IPS-11a (cell line): ENCODE measurements around the gene RITA1.

ENCODE experiments used
- H3K4me3 ChIP-seq: one replicate; pipeline ENCODE4 v1.5.1; 2013; ENCODE audit warnings: low read depth, low read length, control low read depth

The RITA1 gene

DNA sequence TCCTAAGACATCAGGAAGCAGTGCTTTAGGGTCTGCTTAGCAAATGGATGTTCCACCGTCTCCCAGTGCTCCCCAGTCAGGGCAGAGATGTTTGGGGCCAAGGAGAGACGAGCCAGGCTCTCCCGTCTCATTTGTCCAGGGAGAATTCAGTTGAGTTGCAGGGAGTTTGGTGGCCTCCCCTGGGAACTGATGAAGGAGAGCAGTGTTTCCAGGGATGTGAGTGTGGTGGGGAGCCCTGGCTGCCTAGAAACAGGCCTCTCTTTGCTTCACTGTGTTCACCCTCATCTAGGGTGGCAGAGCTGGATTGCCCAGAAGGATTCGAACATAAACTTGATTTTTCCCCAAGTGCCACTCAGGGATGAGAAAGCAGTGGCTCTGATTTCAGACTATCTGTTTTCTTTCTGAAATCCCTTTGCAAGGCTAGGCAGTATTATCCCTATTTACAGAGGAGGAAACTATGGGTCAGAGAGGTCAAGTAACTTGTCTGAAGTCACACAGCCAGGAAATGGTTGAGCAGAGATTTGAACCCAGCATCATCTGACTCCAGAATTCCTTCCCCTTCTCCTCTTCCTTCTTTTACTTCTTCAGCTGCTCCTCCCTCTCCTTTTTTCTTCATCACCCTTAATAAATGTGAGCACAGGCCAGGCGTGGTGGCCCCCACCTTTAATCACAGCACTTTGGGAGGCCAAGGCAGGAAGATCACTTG, 42.3 kb downstream of the RITA1 start:
- no peak overlapping the region for H3K4me3 ChIP-seq

DNA sequence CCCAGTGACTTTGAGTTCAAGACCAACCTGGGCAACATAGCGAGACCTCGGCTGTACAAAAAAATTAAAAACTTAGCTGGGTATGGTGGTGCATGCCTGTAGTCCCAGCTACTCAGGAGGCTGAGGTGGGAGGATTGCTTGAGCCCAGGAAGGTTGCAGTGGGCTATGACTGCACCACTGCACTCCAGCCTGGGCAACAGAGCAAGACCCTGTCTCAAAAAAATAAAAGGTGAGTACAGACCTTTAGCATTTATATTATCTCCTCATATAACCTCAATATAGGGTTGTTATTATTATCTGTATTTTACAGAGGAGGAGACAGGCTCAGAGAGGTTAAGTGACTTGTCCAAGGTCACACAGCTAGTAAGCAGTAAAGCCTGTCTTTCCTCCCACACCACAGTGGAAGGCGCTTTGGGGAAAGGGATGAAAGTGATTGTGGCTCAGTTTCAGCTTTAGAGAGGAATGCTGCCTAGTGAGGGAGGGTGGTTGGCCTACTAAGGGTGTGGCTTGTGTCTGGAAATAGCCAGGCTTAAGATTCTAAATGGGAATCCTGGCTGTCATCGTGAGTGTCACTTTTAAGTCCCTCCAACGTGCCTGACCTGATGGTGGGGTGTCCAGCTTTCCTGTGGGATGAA, 43.0 kb downstream of the RITA1 start:
- no peak overlapping the region for H3K4me3 ChIP-seq

DNA sequence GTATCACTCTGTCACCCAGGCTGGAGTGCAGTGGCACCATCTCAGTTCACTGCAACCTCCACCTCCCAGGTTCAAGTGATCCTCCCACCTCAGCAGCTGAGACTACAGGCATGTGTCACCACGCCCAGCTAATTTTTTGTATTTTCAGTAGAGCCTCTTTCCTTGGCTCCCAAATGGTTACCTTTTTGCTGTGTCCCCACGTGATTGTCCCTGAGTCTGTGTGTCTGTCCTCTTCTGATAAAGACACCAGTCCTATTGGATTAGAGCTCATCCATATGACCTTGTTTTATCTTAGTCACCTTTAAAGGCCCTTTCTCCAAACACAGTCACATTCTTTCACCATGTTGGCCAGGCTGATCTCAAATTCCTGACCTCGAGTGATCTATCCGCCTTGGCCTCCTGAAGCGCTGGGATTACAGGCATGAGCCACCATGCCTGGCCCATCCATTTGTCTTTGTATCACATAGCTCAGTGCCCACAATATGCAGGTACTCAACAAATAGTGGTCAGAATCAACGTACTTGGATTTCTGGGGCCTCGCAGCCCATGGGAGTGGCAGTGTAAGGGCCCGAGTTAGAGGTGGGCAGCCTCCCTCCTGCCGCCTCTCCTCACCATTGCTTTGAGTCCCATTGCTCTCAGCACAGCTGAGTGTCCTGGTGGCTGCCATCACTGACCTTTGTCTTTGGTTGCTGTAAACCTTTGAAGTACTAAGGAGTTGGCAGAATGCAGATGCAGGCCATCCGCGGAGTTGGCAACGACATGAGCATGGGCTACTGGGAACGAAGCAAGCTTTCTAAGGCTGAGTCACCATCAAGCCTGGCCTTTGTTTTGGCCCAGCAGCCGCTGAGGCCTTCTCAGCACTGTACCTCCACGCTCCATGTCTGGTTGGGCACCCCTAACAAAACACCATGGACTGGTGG, 45.1 kb downstream of the RITA1 start:
- no peak overlapping the region for H3K4me3 ChIP-seq

DNA sequence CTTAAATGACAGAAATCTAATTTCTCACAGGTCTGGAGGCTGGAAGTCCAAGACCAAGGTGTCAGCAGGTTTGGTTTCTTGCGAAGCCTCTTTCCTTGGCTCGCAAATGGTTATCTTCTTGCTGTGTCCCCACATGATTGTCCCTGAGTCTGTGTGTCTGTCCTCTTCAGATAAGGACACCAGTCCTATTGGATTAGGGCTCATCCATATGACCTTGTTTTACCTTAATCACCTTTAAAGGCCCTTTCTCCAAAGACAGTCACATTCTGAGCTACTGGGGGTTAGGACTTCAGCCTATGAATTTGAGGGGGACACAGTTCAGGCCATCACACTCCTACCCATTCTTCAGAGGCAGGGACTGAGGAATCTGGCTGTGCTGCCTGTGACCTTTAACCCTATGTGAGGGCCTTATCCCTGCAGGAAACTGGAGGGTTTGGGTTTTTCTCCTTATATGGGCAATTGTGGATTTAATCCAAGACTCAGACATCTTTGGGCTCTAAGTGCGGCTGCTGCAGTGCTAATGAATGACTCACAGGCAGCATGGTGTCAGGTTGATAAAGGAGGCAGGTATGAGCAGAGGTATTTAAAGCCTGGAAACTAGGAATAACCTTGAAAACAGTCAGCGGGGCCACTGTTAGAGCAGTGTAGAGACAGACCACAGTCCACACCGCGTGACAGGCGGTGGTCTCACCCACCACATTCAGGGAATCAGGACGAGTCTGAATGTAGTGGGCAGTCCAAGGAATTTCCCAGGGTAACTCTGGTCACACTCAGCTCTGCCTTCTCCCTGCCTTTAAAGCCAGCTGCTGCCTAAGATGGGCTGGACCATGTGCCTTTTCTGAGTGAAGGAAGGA, 45.9 kb downstream of the RITA1 start:
- H3K4me3 ChIP-seq: no peak overlapping the region

DNA sequence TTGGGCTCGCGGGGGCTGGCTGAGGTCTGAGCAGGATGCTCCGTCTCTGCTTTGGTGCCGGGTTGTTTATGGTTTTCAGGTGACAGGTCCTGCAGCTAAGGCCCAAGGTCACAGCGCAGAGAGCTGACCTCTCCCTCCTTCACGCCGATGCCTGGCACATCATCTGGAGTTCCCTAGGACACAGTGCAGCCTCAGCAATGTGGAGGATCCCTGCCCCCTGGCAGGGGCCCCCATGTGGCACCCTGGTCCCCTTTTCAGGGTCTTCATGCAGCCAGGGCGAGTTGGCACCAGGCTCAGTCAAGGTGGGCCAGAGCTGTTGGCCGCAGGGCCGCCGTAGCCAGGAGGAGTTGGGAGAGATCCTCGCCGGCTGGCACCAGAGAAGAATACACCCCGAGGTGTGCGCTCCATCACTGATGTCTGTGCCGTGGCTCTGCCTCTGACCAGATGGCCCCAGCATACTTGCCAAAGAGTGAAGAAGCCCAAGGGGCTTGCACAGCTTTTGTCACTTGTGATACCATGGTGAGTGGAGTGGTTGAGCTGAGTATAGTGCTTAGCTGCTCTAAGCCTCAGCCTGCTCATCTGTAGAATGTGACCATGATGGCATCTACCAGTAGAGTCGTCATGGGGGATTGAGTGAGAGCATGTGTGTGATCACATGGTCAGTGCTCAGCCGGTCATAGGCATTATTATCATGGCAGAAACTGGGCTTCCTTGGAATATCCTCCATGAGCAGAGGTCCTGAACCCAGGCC, 46.7 kb downstream of the RITA1 start:
- H3K4me3 ChIP-seq: no peak overlapping the region

- H3K4me3 ChIP-seq: no peak overlapping the region
Measured at GRCh38 chr12:113232840-113233585, 47.5 kb downstream of the RITA1 start.

GRCh38 chr12:113233967-113234366, 48.4 kb downstream of the RITA1 start:
- H3K4me3 ChIP-seq: no peak overlapping the region

DNA sequence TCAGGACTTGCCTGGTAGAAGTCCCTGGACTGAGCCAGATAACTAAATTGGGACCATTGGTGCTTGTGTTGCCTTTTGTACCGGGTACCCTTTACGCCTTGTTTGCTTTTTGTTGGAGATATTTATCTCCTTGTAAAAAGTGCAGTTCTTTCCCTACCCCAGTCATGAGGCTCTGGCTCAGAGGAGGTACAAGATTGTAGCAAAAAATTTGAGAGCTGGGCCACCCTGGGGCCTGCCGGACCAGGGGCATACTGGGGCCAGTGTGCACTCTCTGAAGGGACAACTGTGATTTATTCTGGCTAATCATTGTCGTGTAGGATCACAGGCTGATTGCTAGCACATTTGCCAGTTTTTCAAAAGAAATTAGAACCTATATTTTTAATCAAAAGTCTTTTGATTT, 49.0 kb downstream of the RITA1 start:
- no peak overlapping the region for H3K4me3 ChIP-seq

DNA sequence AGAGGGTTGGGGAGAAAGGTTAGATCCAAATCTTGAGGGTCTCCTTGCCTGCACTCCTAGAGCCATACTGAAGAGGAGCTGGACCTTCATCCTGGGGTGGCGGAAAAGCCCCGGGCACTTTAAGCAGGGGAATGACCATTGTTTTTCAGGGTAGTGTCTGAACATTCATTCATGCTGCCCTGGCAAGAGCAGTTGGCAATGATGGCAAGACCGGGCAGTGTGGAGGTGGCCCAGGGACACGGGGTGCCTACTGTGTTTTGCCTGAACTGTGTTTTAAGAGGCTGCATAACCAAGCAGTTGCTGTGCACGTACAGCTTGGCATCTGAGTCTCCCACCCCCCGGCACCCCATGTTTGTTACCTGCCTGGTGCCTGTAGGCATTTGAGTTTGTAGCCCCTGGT, 50.5 kb downstream of the RITA1 start:
- H3K4me3 ChIP-seq: no peak overlapping the region

DNA sequence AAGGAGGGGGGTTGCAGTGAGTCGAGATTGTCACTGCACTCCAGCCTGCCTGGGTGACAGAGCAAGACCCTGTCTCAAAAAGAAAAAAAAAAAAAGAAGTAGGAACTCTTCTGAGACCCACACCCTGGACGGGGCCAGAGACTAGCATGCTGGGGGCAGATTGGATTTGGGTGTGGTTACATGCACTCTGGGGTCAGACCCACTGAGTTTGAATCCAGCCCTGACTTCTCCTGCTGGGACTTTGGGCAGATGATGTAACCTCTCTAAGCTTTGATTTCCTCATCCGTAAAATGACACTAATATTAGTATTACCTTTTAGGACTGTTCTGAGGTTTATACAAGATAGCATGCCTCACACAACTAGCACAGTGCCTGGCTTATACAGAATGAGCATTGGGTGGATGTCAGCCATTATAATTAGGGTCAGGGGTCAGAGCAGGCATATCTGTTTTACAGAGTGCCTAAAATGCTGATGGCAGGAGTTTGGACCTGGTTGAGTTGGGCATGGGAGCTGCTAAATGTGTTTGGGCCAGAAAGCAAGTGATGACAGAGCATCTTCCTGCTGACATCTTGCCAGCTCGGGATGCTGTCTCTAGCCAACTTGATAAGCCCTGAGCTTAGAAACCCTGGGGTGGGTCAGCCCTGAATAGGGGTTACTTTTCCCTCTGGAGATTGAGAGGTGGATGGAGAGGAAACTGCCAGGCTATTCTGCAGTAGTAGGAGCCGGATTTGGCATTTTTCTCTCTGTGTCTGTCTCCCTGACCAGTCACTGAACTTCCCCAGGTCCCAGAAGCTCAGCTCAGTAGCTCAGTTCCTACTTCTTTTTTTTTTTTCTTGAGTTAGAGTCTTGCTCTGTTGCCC, 51.2 kb downstream of the RITA1 start:
- H3K4me3 ChIP-seq: no peak overlapping the region

DNA sequence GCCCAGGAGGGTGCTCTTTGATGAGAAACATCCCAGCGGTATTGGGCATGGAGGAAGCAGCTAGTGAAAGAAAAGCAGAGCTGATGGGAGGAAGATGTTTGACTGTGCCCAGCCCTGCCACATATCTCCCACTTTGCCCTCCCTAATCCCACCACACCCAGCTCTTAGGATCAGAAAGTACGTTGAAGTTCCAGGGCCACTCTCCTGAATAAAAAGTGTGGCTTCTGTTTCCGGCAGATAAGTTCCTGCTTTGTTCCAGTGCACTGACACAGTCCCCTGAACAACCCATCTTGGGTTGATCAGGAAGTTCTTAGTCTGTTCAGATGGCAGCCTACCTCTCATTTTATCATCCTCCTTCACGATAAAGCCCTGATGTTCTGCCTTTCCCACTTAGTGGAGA, 52.2 kb downstream of the RITA1 start:
- H3K4me3 ChIP-seq: no peak overlapping the region

- H3K4me3 ChIP-seq: no peak overlapping the region
Measured at GRCh38 chr12:113238309-113238708, 52.8 kb downstream of the RITA1 start.

GRCh38 chr12:113239288-113239771, 53.8 kb downstream of the RITA1 start:
- no peak overlapping the region for H3K4me3 ChIP-seq

DNA sequence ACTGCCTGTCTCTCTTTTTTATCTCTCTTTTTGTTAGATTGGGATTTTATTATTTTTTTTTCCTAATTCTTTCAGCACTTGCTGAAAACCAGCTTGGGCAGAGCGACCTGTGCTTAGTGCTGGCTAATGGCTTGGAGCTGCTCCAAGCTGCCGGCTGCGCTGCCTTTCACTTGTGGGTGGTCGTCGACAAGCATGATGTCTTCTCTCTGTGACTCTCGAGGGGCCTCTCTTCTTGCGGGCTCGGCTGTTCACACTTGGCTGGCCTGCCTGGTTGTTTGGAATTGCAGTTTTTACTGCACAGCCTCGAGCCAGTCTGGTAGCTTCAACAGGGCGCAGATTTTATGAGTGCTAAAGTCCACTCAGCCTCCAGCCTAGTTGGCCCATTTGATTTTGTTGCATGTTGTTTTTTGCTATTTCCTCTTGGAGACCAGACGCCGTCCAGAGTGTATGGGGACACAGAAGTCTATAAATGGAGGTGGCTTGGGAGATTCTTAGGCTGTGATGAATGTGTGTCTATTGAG, 54.4 kb downstream of the RITA1 start:
- H3K4me3 ChIP-seq: no peak overlapping the region

DNA sequence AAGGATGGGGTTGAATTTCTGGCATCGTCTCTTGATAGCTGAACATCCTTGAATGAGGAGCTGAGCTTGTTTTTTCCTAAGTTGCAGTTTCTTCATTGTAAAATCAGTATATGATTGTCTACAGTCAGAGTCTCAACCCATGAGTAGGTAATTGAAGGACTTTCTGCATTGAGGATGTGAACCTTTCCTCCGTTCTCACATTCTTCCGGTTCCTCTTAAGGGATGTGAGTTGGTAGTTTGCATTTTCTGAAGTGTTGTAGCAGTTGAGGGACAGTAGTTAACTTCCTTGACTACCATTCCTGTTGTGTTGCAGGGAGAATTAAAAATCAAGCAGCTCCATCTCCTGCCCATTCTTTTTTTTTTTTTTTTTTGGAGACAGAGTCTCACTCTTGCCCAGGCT, 54.9 kb downstream of the RITA1 start:
- H3K4me3 ChIP-seq: no peak overlapping the region

GRCh38 chr12:113241191-113242025, 55.9 kb downstream of the RITA1 start:
- no peak overlapping the region for H3K4me3 ChIP-seq
